Measurements from ENCODE around the gene ALOXE3.

The ALOXE3 gene

GRCh38 chr17:8153957-8154607, 35.8 kb upstream of the ALOXE3 start:
- DNase-seq (ENCODE audit: low read depth, low spot score) = peak; percentile 100

- peak; percentile 94 for DNase-seq (ENCODE audit: low read depth, low spot score)
Measured at GRCh38 chr17:8153525-8153956, 35.2 kb upstream of the ALOXE3 start.

GRCh38 chr17:8153031-8153451, 34.7 kb upstream of the ALOXE3 start:
- no peak for DNase-seq (ENCODE audit: low read depth, low spot score)

- DNase-seq (ENCODE audit: low read depth, low spot score) = peak; percentile 98
Measured at GRCh38 chr17:8152112-8152775, 33.9 kb upstream of the ALOXE3 start, which contains the start of gene PER1. TSS of gene PER1 (minus strand) at chr17:8152404. CDS start at chr17:8150706, 1,698 bp downstream.

- DNase-seq (ENCODE audit: low read depth, low spot score) = peak; percentile 85
Measured at GRCh38 chr17:8151641-8152111, 33.4 kb upstream of the ALOXE3 start.

- DNase-seq (ENCODE audit: low read depth, low spot score) = peak; percentile 97
Measured at GRCh38 chr17:8151120-8151640, 32.9 kb upstream of the ALOXE3 start.

- DNase-seq (ENCODE audit: low read depth, low spot score) = no peak
Measured at GRCh38 chr17:8150194-8151119, 32.1 kb upstream of the ALOXE3 start.

- DNase-seq (ENCODE audit: low read depth, low spot score) = no peak
Measured at GRCh38 chr17:8149419-8150193, 31.3 kb upstream of the ALOXE3 start.

GRCh38 chr17:8148560-8148959, 30.2 kb upstream of the ALOXE3 start:
- DNase-seq (ENCODE audit: low read depth, low spot score) = no peak

GRCh38 chr17:8147805-8148404, 29.6 kb upstream of the ALOXE3 start:
- DNase-seq (ENCODE audit: low read depth, low spot score) = no peak

GRCh38 chr17:8147141-8147804, 29.0 kb upstream of the ALOXE3 start:
- no peak for DNase-seq (ENCODE audit: low read depth, low spot score)

GRCh38 chr17:8146381-8147140, 28.2 kb upstream of the ALOXE3 start:
- DNase-seq (ENCODE audit: low read depth, low spot score) = no peak

GRCh38 chr17:8145811-8146210, 27.5 kb upstream of the ALOXE3 start:
- DNase-seq (ENCODE audit: low read depth, low spot score) = no peak

- no peak for DNase-seq (ENCODE audit: low read depth, low spot score)
Measured at GRCh38 chr17:8144401-8145231, 26.3 kb upstream of the ALOXE3 start.

GRCh38 chr17:8143581-8144400, 25.5 kb upstream of the ALOXE3 start:
- DNase-seq (ENCODE audit: low read depth, low spot score) = no peak

- DNase-seq (ENCODE audit: low read depth, low spot score) = no peak
Measured at GRCh38 chr17:8142887-8143580, 24.7 kb upstream of the ALOXE3 start.
